SIG-M5 treated with dmso at 0.1 percent for 504 hours (cell line): Measurements from ENCODE around the gene LRRC30.
"Not testable (repeated sequence)": the region's sequence is repeated elsewhere in the genome, so short reads cannot be mapped to it uniquely, and the experiment has no call there.

Experiments
- DNase-seq: peaks from one replicate; lab custom pipeline; 2025; ENCODE audit not compliant: unreplicated experiment; lab: John Stamatoyannopoulos, UW

Gene LRRC30

GRCh38 chr18:7230626-7231349, at the start of gene LRRC30:
Gene LRRC30, plus strand, starts transcription at chr18:7231089. Its CDS starts 50 bp downstream, at chr18:7231139.
- no peak for DNase-seq

- DNase-seq: no peak
These were observed 45.2 kb upstream of the LRRC30 start for GRCh38 chr18:7185701-7186100.

- DNase-seq: no peak
These were observed 40.2 kb upstream of the LRRC30 start for GRCh38 chr18:7190547-7191156.

GRCh38 chr18:7191736-7192135, 39.2 kb upstream of the LRRC30 start:
- DNase-seq: no peak

- no peak for DNase-seq
These were observed 35.6 kb upstream of the LRRC30 start for GRCh38 chr18:7195266-7195665.

GRCh38 chr18:7196421-7196820, 34.5 kb upstream of the LRRC30 start:
- DNase-seq: no peak

GRCh38 chr18:7197854-7198253, 33.0 kb upstream of the LRRC30 start:
- no peak for DNase-seq

- no peak for DNase-seq
These were observed 32.6 kb upstream of the LRRC30 start for GRCh38 chr18:7198326-7198725.

- DNase-seq: no peak
These were observed 29.8 kb upstream of the LRRC30 start for GRCh38 chr18:7201096-7201495.

GRCh38 chr18:7202169-7202568, 28.7 kb upstream of the LRRC30 start:
- no peak for DNase-seq

GRCh38 chr18:7203601-7204000, 27.3 kb upstream of the LRRC30 start:
- DNase-seq: not testable (repeated sequence)

- no peak for DNase-seq
These were observed 25.5 kb upstream of the LRRC30 start for GRCh38 chr18:7205346-7205745.

- no peak for DNase-seq
These were observed 24.7 kb upstream of the LRRC30 start for GRCh38 chr18:7206217-7206616.

GRCh38 chr18:7207366-7207915, 23.4 kb upstream of the LRRC30 start:
- DNase-seq: no peak

GRCh38 chr18:7221424-7222155, 9.3 kb upstream of the LRRC30 start:
- peak; percentile 67 for DNase-seq

GRCh38 chr18:7224198-7224597, 6.7 kb upstream of the LRRC30 start:
- no peak for DNase-seq

- no peak for DNase-seq
These were observed 1.3 kb downstream of the LRRC30 start for GRCh38 chr18:7232218-7232617.

- no peak for DNase-seq
These were observed 2.4 kb downstream of the LRRC30 start for GRCh38 chr18:7233134-7233810.

GRCh38 chr18:7234091-7234490, 3.2 kb downstream of the LRRC30 start:
- no peak for DNase-seq

GRCh38 chr18:7234956-7235355, 4.1 kb downstream of the LRRC30 start:
- DNase-seq: no peak

GRCh38 chr18:7236072-7236471, 5.2 kb downstream of the LRRC30 start:
- DNase-seq: no peak
